Bronchial epithelial cell (primary cell): ENCODE data around the gene CLCC1. TPM values are rescaled to one million over a fixed set of nuclear protein-coding genes. Genes with fewer than 3 reads are reported as not detected.
"Not testable (repeated sequence)": the region's sequence is repeated elsewhere in the genome, so short reads cannot be mapped to it uniquely, and the experiment has no call there.

Source experiments
- DNase-seq: peaks from one replicate; pipeline ENCODE4 v3.0.0-alpha.2; 2010; ENCODE audit warnings: low read depth
- FAIRE-seq: peaks from 2 replicates; lab custom pipeline; 2011; peaks lifted over from hg19 to GRCh38; lab: Jason Lieb, UNC
- H3K27me3 ChIP-seq: 2 replicates; pipeline ENCODE4 v1.5.1; 2011; ENCODE audit warnings: low read length; ENCODE audit not compliant: control insufficient read depth, insufficient read depth
- H3K36me3 ChIP-seq: 2 replicates; pipeline ENCODE4 v1.5.1; 2011; ENCODE audit warnings: low read length; ENCODE audit not compliant: control insufficient read depth, insufficient read depth
- H3K4me3 ChIP-seq: 2 replicates; pipeline ENCODE4 v1.5.1; 2011; ENCODE audit warnings: mild to moderate bottlenecking, low read depth, low read length, control low read depth
- CTCF ChIP-seq: IDR thresholded peaks from 2 replicates; pipeline ENCODE4 v1.5.1; 2011; ENCODE audit warnings: mild to moderate bottlenecking, moderate library complexity, low read length, control low read depth, inconsistent platforms; ENCODE audit not compliant: insufficient read depth, severe bottlenecking
- total RNA-seq: library from RNA; depleted of rRNA; stranded (reverse); fragments of >200 nt; gene quantifications from 2 replicates; pipeline ENCODE4 v1.2.1, GENCODE V29; 2014

Gene CLCC1
- total RNA-seq, 1 donor from 2014 or later = 31.3 TPM

- Histone ChIP-seq H3K36me3 (peaks cover 8% of the 10 kb centered on the region), H3K4me3 (no peak overlapping the region), H3K27me3 (no peaks in the 10 kb centered on the region)
- no peak for TF ChIP-seq CTCF
- DNase-seq (no peak), FAIRE-seq (no peak)
Observed at GRCh38 chr1:108936170-108936569, 27.1 kb downstream of the CLCC1 start.

- TF ChIP-seq CTCF = no peak
- no peak for FAIRE-seq
- H3K36me3 ChIP-seq = peaks cover 12% of the 10 kb centered on the region
Observed at GRCh38 chr1:108933944-108934343, 29.3 kb downstream of the CLCC1 start.

GRCh38 chr1:108927565-108927964, 35.7 kb downstream of the CLCC1 start:
- H3K36me3 ChIP-seq, H3K4me3 ChIP-seq, FAIRE-seq, DNase-seq, H3K27me3 ChIP-seq: not testable (repeated sequence)

More at GRCh38 chr1:108933944-108934343, 29.3 kb downstream of the CLCC1 start:
- Histone ChIP-seq H3K4me3 (no peak overlapping the region), H3K27me3 (no peaks in the 10 kb centered on the region)
- DNase-seq = no peak

- no peak for DNase-seq
- peaks cover 9% of the 10 kb centered on the region for H3K36me3 ChIP-seq
- H3K27me3 ChIP-seq = no peaks in the 10 kb centered on the region
- H3K4me3 ChIP-seq = no peak overlapping the region
- no peak for FAIRE-seq
- TF ChIP-seq CTCF = no peak
Observed at GRCh38 chr1:108925920-108926319, 37.4 kb downstream of the CLCC1 start.

GRCh38 chr1:108916788-108917187, 46.5 kb downstream of the CLCC1 start:
- H3K36me3 ChIP-seq = no peaks in the 10 kb centered on the region
- no peak for DNase-seq
- no peak overlapping the region for H3K4me3 ChIP-seq
- no peak for FAIRE-seq
- TF ChIP-seq CTCF = no peak
- H3K27me3 ChIP-seq = no peaks in the 10 kb centered on the region

Other genes with a start within 250 kb of the CLCC1 start
- 30.0 and 38.1 TPM in 2 replicates for gene STXBP3, start 216.8 kb downstream of the CLCC1 start, total RNA-seq
- 0.26 TPM in 1 of 2 replicates, not detected in the other for gene AKNAD1, start 106.4 kb downstream of the CLCC1 start, total RNA-seq
- 58.9 and 62.7 TPM in 2 replicates for gene GPSM2, start 86.5 kb downstream of the CLCC1 start, total RNA-seq
- gene WDR47, start 78.6 kb upstream of the CLCC1 start, total RNA-seq = 16.8 and 21.0 TPM in 2 replicates
- 96.9 and 157 TPM in 2 replicates for gene TAF13, start 112.5 kb upstream of the CLCC1 start, total RNA-seq
- gene TMEM167B, start 127.3 kb upstream of the CLCC1 start, total RNA-seq = 52.7 and 56.3 TPM in 2 replicates
- under 0.01 TPM in 1 of 2 replicates, not detected in the other for gene ELAPOR1, start 150.6 kb upstream of the CLCC1 start, total RNA-seq